PFSK-1 (cell line): ENCODE data around the gene ARF1.

Experiments used
- FOXP2 ChIP-seq: optimal IDR thresholded peaks from 2 replicates; pipeline ENCODE3; 2011; ENCODE audit warnings: borderline replicate concordance, control low read depth, inconsistent platforms; ENCODE audit not compliant: insufficient read depth; ENCODE audit errors: extremely low read length, extremely low read depth
- POLR2AphosphoS5 ChIP-seq: IDR thresholded peaks from 2 replicates; pipeline ENCODE4 v1.6.1; 2012; ENCODE audit warnings: low read depth, mild to moderate bottlenecking, control low read depth, low read length, moderate library complexity
- SIN3A ChIP-seq: IDR thresholded peaks from 2 replicates; pipeline ENCODE4 v1.6.1; 2012; ENCODE audit warnings: mild to moderate bottlenecking, low read length, moderate library complexity, borderline replicate concordance; ENCODE audit not compliant: insufficient read depth
- TAF1 ChIP-seq: IDR thresholded peaks from 2 replicates; pipeline ENCODE4 v1.6.1; 2012; ENCODE audit warnings: low read length, control low read depth, borderline replicate concordance; ENCODE audit not compliant: insufficient read depth
- TF ChIP-seq, protein P1 (sequence below), 2 experiments: IDR thresholded peaks; 2 replicates each; pipeline versions ENCODE4 v1.6.1 to v1.8.0; 2011 to 2012; ENCODE audit warnings: low read depth in 2 of 2, low read length in 2 of 2, control low read depth in 1 of 2, inconsistent platforms in 1 of 2, mild to moderate bottlenecking in 1 of 2, moderate library complexity in 1 of 2; ENCODE audit not compliant: insufficient read depth in 1 of 2

ARF1 gene

DNA sequence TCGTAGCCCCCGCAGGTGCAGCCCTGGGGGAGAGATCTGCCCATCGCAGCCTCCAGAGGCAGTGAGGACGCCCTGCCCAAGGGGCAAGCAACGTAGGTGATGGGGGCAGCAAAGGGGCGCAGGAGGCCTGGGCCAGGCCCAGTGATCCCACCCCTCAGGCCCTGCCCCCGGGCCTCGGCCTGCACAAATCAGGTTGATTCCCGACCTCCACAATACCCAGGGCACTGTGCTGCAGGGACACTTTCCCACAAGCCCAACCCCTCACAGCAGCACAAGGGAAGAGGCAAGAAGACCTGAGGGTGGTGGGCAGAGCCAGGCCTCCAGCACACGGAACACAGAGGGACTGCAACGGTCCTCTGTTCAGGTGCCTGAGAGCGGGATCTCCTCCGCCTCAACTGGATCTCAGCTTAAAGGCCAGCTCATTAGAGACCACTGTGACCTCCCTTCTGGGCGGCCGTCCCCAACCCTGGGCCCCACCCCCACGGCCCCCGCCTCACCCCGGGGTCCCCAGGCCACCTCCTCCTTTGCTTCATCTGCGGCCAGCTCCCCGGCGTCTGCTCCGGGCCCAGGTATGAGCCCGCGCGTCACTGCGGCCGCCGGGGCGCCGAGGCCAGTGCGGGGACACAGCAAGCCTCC lies 812 bp upstream of the ARF1 start:
- no peak for TF ChIP-seq TAF1
- TF ChIP-seq SIN3A: no peak
- TF ChIP-seq, protein P1, sequence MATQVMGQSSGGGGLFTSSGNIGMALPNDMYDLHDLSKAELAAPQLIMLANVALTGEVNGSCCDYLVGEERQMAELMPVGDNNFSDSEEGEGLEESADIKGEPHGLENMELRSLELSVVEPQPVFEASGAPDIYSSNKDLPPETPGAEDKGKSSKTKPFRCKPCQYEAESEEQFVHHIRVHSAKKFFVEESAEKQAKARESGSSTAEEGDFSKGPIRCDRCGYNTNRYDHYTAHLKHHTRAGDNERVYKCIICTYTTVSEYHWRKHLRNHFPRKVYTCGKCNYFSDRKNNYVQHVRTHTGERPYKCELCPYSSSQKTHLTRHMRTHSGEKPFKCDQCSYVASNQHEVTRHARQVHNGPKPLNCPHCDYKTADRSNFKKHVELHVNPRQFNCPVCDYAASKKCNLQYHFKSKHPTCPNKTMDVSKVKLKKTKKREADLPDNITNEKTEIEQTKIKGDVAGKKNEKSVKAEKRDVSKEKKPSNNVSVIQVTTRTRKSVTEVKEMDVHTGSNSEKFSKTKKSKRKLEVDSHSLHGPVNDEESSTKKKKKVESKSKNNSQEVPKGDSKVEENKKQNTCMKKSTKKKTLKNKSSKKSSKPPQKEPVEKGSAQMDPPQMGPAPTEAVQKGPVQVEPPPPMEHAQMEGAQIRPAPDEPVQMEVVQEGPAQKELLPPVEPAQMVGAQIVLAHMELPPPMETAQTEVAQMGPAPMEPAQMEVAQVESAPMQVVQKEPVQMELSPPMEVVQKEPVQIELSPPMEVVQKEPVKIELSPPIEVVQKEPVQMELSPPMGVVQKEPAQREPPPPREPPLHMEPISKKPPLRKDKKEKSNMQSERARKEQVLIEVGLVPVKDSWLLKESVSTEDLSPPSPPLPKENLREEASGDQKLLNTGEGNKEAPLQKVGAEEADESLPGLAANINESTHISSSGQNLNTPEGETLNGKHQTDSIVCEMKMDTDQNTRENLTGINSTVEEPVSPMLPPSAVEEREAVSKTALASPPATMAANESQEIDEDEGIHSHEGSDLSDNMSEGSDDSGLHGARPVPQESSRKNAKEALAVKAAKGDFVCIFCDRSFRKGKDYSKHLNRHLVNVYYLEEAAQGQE (IDR thresholded peaks at IDR 0.05; ENCODE audit: insufficient read depth in 1 of 2, low read depth in 2 of 2, low read length in 2 of 2): no peak
- no peak for TF ChIP-seq FOXP2
- no peak for TF ChIP-seq POLR2AphosphoS5

GRCh38 chr1:228082918-228083870 lies 686 bp downstream of the ARF1 start:
- no peak for TF ChIP-seq SIN3A
- no peak; the same call in 1 of the 2 replicates for TF ChIP-seq POLR2AphosphoS5
- TF ChIP-seq, protein P1 (IDR thresholded peaks at IDR 0.05; ENCODE audit: insufficient read depth in 1 of 2, low read depth in 2 of 2, low read length in 2 of 2): no peak
- no peak for TF ChIP-seq FOXP2
- TF ChIP-seq TAF1: no peak

DNA sequence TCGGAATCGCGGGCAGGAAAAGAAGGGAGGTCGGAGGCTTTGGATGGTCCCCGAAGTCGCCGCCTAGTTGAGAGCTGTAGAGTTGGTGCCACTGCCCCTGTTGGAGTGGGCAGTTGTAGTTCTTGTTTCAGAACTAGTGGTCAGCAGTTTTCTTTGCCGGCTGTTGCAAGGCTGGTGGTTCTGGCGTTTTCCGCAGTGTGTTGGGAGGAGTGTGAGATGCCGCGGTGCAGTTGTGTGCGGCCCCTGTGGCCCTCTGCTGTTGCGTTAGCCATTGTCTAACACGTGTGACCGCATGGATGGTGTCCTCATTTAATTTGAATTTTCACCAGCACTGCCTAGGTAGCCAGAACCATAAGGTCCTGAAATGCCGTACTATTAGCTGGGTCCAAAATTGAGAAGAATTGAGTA lies 1.4 kb downstream of the ARF1 start:
- no peak for TF ChIP-seq FOXP2
- TF ChIP-seq POLR2AphosphoS5: no peak
- TF ChIP-seq TAF1: no peak
- TF ChIP-seq, protein P1 (IDR thresholded peaks at IDR 0.05; ENCODE audit: insufficient read depth in 1 of 2, low read depth in 2 of 2, low read length in 2 of 2): no peak
- no peak for TF ChIP-seq SIN3A

DNA sequence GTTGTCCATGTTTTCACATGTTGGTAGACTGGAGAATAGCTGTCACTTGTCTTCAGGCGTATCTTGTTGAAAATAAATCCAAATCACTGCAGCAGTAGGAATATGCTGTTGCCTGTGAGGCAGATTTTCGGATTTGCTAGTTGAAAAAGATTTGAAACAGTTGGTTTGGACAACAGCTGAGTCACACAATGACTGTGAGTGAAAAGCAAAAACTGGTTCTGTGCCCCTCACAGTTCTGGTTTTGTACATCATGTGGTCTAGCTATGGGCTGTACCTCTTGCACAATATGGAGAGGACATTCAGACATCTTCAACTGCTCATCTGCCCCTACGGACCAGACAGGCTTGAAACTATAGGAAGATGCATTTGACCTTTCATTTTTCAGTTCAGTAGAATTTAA lies 1.8 kb downstream of the ARF1 start:
- TF ChIP-seq FOXP2 (no peak), POLR2AphosphoS5 (no peak), TAF1 (no peak), SIN3A (no peak; the same call in 1 of the 2 replicates)
- TF ChIP-seq, protein P1 (IDR thresholded peaks at IDR 0.05; ENCODE audit: insufficient read depth in 1 of 2, low read depth in 2 of 2, low read length in 2 of 2): no peak
